Stimulated activated CD8-positive, alpha-beta memory T cell treated with anti-CD3 and anti-CD28 coated beads, Interleukin-15, amount 100 ng/mL, for 48 hours (primary cell): ENCODE data around the gene CGB7.
"Not testable (repeated sequence)": the region's sequence is repeated elsewhere in the genome, so short reads cannot be mapped to it uniquely, and the experiment has no call there.

Source experiments
- DNase-seq, 2 donors: peaks; one replicate each; pipeline ENCODE4 v3.0.0-alpha.2; 2020; ENCODE audit warnings: low read depth in 2 of 2

Gene CGB7

DNA sequence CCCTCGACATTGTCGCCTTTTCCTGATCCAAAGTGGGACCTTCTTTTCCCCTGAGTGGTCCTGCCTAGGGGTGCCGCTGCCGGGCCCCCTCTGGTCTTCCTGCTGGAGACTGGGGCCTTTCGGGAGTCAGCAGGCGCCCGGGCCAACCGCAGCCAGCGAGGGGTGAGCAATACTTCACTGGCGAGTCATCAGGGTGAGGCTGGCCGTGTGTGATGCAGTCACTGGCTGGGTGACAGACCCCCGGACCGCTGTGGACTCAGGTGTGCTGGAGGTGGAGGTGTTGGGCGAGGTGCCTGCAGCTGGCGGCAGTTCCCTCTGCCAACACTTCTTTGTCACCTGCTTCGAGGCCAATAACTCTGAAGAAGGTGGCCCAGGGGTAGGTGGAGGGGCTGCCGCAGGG, 15.4 kb downstream of the CGB7 start:
- DNase-seq = no peak

DNA sequence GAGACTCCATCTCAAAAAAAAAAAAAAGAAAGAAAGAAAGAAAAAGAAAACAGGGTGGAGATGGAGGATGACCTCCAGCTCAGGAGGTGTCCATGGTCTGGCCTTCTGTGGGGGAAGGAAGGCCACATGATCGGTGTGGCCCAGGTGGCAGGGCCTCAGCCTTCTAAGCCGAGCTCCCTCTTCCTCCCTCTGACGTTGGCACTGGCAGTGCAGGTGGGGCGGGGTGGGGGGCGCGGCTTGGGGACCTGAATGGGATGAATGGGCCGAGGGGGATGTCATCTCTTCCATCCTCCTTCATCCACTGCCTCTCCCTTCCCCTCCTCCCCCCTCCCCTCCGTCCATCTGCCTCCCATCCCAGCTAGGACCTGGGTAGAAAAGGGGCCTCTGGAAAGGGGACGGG, 17.8 kb downstream of the CGB7 start:
- not testable (repeated sequence) for DNase-seq

GRCh38 chr19:49038557-49039276, 18.8 kb downstream of the CGB7 start:
- DNase-seq = not testable (repeated sequence)

DNA sequence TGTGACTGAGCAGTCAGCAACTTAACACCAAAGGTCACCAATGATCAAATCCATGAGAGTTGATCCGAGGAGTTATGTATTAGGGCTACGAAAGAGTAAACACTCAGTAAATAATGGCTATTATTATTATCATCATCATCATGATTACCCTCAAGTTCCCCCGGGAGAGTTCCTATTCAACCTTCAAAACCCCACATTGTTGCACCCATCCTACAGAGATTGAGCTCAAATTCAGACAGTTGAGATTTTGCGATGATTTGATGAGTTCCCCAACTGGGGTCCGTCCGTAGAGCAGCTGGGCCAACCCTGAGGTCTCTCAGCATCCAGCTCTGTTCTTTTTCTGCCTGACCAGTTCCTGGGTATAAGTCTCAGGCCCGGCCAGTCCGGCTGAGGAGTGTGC, 19.4 kb downstream of the CGB7 start:
- DNase-seq = not testable (repeated sequence)

DNA sequence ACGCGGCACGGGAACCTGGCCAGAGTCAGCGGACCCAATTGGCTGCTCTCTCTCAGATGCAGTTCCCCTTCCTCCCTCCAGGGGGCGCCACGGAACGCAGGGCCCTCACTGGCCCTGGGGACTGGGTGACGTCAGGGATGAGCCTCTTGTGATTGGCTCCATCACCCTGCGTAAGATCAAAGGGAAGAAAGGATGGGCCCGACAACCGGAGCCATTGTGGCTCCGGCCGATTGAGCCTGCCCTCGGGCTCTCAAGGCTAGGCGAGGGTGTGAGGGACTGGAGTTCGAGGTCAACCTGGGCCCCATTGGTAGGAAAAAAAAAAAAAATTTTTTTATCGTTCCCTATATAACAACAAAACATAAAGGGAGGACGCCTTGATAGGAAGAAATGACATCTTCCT, 20.7 kb downstream of the CGB7 start, which contains the start of gene CGB1:
CGB1 (minus strand) TSS at position 81 of the 400 bp plus-strand sequence. CDS start 184 bp downstream, outside the sequence.
- peak in 1 of 2 donors; percentile 51 for DNase-seq

DNA sequence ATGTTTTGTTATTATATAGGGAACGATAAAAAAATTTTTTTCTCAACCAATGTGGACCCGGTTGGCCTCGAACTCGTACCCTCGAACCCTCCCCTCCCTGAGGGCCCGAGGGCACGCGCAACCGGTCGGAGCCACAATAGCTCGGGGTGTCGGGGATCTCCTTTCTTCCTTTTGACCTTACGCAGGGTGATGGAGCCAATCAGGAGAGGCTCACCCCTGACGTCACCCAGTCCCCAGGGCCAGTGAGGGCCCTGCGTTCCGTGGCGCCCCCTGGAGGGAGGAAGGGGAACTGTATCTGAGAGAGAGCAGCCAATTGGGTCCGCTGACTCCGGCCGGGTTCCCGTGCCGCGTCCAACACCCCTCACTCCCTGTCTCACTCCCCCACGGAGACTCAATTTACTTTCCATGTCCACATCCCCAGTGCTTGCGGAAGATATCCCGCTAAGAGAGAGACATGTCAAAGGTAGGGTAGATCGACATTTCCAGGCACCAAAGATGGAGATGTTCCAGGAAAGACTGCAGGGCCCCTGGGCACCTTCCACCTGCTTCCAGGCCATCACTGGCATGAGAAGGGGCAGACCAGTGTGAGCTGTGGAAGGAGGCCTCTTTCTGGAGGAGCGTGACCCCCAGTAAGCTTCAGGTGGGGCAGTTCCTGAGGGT, 25.8 kb downstream of the CGB7 start, which contains the start of gene CGB2:
CGB2 (plus strand) TSS at position 249 of the 660 bp plus-strand sequence; CDS start at position 455, 206 bp downstream.
- peak; percentile 74 to 77 for DNase-seq

- not testable (repeated sequence) for DNase-seq
These were observed 27.2 kb downstream of the CGB7 start for GRCh38 chr19:49030323-49030722.

DNA sequence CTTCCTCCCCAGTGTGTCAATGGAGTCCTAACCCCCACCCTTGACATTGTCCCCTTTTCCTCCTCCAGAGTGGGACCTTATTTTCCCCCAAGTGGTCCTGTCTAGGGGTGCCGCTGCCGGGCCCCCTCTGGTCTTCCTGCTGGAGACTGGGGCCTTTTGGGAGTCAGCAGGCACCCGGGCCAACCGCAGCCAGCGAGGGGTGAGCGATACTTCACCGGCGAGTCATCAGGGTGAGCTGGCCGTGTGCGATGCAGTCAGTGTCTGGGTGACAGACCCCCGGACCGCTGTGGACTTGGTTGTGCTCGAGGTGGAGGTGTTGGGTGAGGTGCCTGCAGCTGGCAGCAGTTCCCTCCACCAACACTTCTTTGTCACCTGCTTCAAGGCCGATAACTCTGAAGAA, 27.8 kb downstream of the CGB7 start:
- not testable (repeated sequence) for DNase-seq

DNA sequence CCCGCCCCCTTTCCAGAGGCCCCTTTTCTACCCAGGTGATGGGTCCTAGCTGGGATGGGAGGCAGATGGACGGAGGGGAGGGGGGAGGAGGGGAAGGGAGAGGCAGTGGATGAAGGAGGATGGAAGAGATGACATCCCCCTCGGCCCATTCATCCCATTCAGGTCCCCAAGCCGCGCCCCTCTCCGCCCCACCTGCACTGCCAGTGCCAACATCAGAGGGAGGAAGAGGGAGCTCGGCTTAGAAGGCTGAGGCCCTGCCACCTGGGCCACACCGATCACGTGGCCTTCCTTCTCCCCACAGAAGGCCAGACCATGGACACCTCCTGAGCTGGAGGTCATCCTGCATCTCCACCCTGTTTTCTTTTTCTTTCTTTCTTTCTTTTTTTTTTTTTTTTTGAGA, 28.9 kb downstream of the CGB7 start:
- DNase-seq = not testable (repeated sequence)

- not testable (repeated sequence) for DNase-seq
These were observed 31.9 kb downstream of the CGB7 start for GRCh38 chr19:49025599-49025998.

- DNase-seq = not testable (repeated sequence)
These were observed 32.5 kb downstream of the CGB7 start for GRCh38 chr19:49025088-49025487.

- DNase-seq = not testable (repeated sequence)
These were observed 33.3 kb downstream of the CGB7 start, which contains the start of gene CGB3 for GRCh38 chr19:49024233-49024632. Gene CGB3, minus strand, starts transcription at chr19:49024333. Its CDS starts 362 bp downstream, at chr19:49023971.

DNA sequence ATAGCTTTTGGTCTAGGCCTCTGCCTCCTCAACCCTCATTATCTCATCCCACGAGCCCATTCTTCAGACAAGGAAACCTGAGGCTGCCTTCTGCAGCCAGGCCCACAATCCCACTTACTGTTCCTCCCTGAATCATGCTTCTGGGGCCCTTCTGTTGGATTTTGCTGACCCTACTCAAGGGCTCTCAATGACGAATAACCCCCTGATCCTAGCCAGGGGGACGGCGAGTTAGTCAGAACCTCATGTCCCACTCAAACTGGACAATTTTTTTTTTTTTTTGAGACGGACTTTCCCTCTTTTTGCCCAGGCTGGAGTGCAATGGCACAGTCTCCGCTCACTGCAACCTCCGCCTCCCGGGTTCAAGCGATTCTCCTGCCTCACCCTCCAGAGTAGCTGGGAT, 35.4 kb downstream of the CGB7 start:
- no peak for DNase-seq

DNA sequence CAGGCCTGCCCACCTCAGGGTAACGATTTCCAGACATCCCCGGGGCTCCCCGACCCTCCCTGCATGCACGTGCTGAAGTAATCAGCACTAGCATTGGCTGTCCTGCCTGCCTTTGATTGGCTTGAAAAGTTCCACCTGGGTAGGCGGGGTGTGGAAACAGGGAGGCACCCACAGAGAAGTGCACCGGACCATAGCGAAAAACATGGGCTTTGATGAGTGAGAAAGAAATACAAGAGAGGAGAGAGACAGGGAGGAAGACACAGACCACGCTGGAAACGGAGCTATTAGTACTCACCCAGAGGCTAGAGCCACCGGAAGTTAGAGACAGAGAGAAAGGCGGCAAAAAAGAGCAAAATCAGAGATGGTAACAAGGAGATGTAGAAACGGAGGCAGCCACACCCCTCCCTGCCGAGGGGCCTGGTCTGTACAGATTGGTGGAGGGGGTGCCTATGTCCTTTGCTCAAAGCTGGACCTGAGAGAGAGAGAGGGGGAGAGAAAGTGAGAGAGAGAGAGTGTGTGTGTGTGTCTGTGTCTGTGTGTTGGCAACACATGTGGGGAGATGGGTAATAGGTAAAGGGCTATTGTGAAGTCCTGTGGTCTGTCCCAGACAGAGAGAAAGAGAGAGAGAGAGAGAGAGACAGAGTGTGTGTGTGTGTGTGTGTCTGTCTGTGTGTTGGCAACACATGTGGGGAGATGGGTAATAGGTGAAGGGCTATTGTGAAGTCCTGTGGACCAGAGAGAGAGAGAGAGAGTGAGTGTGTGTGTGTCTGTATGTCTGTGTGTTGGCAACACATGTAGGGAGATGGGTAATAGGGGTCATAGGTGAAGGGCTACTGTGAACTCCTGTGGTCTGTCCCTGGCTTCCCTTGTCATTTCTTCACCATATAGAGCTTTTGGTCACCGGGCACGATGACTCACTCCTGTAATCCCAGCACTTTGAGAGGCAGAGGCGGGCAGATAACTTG, 36.3 kb downstream of the CGB7 start:
- DNase-seq = no peak

GRCh38 chr19:49020342-49020741, 37.2 kb downstream of the CGB7 start:
- no peak for DNase-seq

DNA sequence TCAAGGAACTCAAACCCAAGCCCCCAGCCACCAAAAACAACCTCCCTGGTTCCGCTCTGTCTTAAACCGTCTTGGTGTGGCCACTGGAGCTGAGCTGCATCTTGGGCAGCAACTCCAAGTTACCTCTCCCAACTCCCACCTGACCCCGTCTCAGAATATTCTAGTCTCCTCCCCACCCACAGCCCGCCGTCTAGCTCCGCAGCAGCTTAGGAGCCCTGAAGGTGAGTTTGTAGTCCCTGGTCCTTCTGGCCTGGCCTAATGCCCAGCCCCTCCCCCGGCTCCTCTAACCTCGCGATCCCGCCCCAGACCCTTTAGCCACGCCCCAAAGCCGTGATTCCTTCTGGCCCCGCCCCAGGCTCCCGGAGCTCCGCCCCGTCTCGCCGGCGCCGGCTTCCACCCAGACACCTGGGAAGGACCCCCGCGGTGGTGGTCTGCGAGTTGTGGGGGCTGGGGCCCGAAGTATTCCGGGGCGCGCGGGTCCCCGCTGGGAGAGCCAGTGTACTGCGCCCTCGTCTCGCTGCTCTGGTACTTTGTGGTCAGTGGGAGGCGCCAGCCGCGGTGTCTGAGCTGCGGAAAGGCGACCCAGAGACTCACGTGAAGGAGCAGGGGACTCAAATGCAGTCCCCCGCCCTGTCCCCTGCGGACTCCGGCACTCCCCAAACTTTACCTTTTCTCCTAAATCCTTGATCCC, 38.2 kb downstream of the CGB7 start:
- peak in 1 of 2 donors; percentile 38 for DNase-seq

GRCh38 chr19:49018388-49019241, 38.9 kb downstream of the CGB7 start:
- DNase-seq = not testable (repeated sequence)

DNA sequence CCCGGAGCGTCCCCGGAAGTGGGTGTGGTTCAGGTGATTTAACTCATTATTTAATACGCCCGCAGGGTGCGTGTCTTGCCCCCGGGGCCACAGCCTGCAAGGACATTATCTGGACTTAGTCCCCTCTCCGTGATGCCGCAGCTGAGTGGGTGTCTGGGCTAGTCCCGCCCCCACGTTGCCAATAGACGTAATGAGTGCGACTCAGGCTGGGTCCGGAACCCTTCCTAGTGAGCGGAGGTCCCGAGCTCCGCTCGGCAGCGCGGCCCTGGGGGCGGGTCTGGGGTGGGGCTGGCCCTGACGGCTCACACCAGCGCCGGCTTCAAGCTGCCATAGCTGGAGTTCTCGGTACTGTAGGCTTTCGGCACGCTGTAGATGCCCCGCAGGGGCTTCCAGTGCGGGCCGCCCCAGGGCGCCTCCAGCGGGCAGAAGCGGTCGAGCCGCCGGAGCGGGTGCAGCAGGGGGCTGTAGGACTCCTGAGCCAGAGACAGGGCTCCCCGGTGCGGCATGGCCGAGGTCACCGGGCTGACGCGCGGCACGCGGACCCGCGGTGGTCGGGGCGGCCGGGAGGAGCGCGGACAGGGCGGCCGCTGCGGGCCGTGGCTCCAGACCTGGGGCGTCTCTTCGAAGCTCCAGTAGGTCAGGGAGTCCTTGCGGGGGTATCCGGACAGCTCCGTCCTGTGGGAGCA, 39.7 kb downstream of the CGB7 start:
- DNase-seq = peak; percentile 46 to 55

DNA sequence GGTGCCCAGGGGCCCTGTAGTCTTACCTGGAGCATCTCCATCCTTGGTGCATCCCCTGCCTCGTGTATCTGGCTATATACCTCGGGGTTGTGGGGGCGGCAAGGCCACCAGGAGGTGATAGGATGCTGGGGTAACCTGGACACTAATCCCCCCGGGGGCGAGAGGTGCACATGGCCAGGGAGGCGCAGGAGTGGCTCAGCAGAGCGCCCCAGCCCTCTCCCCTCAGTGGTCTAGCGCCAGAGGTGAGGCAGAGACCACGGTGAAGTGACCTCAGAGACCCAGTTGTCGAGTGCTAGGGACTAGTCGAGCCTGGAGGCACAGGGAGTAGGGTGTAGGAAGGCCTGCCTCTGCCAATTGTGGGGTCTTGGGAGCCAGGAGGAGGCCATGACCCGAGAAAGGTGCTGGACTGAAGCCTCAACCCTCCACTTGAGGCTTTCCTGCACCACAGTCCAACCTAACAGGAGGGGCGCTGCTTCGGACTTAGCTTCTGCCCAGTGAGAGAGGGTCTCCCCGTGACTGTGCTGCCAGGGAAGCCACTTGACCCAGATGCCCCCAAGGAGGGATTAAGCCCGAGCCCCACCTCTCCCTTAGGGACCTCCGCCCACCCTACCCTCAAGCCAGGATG, 40.4 kb downstream of the CGB7 start, which contains the start of gene LHB:
LHB (minus strand) TSS at position 51 of the 625 bp plus-strand sequence; CDS start at position 41, 10 bp downstream.
- DNase-seq = no peak
